Activated CD8-positive, alpha-beta memory T cell treated with anti-CD3 and anti-CD28 coated beads for 24 hours (primary cell): Measurements from ENCODE around the gene PIK3CG.

ENCODE experiments used
- DNase-seq: peaks from one replicate; pipeline ENCODE4 v3.0.0-alpha.2; 2020

The PIK3CG gene

DNA sequence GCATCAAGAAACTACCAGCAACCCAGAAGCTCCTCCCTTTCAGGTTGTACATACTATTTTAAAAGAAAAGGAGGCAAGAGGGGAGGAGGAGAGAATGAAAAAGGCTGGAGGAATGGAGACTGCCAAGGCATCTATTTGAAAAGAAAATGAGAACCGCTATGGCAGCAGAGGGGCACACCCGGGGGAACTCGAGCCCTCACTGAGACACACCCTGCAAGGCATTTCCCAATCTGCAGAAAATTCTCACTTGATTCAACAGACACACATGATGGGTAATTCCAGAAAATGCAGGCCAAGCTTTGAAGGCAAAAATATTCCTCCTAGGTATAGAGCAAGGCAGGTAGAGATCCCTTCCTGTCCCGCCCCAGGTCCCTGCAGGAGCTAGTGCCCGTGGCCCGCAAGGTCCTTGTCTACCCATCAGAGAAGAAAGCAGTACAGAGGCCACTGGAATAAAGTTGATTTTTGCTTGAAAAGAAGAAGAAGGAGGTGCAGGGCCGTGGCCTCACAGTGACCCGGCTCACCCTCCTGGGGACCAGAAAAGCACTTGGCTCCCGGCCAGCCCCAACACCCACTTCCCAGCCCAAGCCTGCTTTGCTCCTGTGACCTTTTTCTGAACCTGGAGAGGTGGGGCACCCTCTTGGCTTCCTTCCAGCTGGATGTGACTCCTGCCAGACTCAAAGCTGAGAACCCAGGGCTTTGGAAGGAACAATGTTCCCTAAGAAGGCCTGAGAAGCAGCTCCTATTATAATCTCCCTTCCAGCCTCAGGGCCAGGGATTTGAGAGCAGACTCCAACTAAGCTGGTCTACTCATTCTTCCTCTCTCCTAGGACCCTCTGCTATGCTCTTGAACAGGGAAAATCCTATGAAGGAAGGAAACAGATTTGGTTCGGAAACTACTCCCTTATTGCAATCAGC, 6.2 kb upstream of the PIK3CG start:
- no peak for DNase-seq

DNA sequence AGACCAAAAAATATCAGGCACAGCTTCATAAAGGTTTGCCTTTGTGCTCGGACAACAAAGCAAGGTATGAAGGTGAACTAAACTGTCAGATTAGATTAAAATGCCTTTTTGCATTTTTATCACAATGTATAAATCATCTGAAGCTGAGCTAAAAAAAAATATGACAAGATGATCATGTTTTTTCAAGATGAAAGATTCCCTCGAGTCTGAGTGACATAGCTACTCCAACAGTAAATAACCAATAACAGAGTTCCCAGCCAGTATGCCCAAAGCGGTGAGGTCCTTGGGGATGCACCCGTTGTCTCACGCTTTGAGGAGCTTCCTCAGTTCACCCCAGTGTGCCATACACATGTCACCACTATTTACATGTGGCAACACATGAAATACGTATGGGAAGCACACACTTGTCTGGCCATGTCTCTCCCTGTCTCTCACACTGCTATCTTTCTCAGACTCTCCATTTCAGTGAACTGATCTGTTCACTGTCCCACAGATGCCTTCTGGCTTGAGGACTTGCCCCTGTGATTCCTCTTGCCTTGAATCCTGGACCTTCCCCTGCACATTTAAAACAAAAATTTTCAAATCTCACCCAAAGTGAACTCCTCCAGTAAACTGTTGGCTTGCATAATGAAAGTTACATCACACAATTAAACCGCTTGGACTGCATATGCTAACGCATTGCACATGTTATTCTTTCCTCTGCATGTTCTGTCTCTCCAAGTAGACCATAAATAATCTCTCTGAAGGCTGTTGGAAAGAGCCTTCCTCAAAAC, 2.6 kb upstream of the PIK3CG start:
- DNase-seq: no peak

DNA sequence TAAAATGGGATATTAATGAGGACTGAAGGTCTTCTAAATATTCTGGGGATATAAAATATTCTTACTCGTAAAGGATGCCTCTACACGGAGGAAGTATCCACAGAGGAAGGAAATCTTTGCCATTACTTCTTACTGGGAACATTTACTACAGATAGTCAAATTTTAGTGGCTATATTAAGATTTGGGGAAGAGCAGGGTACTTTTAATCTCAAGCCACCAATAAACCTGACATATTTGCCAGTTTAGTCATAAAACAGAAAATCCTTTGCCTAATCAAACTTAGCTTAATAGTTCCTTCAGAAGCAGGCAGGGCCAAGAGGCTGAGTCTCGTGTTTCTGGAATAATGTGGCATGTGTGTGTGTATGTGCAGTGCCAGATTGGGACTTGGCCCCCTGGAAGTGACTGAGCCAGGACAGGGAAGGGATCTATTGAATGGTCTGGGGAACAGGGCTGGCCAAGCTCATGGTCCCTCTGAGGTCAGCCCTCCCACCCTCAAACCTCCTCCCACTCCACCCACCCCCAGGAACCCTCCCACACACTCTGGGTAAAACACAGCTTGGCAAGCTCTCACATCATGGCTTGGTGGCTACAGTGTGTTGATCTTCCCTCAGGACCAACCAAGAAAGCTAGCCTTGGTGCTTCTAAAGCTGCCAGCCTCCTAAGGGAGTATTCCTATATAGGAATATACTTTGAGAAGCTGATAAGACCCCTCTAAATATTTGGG, 1.6 kb upstream of the PIK3CG start:
- no peak for DNase-seq

DNA sequence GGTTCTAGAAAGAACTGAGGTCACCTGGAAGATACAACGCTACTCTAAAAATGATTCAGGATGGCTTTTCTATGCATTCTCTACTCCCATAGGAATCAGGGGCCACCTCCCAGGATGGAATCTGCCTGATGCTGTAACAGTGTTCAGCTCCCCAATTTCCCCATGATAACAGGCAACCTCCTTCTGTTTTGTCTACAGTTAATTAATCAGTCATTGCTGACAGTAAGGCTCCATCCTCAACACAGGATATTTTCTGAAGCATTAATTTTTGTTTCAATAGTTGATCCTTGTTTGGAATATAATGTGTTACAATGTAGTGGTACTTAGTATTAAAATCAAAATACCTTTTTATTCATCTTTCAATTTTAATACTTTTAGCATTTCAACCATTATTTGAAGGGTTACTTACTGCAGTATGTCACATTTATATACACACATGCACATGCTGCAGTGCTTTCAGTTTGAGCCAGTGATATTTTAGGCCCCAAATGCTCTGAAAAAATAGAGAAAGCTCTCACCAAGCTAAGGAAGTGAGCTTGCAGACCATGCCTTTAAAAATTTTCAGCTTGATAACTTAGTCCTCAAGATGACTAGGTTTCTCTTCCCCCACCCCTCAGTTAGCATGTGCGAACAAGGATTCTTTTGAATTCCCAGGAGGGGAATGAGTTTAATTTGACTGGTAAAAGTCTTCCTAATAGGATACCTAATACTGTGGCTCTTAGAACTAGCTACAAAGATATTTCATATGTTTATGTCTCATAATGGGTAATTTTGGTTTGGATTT, 592 bp upstream of the PIK3CG start:
- no peak for DNase-seq

- DNase-seq: no peak
Measured at GRCh38 chr7:106866298-106867281, 1.5 kb downstream of the PIK3CG start.

DNA sequence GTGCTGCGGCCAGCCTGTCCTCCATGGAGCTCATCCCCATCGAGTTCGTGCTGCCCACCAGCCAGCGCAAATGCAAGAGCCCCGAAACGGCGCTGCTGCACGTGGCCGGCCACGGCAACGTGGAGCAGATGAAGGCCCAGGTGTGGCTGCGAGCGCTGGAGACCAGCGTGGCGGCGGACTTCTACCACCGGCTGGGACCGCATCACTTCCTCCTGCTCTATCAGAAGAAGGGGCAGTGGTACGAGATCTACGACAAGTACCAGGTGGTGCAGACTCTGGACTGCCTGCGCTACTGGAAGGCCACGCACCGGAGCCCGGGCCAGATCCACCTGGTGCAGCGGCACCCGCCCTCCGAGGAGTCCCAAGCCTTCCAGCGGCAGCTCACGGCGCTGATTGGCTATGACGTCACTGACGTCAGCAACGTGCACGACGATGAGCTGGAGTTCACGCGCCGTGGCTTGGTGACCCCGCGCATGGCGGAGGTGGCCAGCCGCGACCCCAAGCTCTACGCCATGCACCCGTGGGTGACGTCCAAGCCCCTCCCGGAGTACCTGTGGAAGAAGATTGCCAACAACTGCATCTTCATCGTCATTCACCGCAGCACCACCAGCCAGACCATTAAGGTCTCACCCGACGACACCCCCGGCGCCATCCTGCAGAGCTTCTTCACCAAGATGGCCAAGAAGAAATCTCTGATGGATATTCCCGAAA, 2.7 kb downstream of the PIK3CG start:
- no peak for DNase-seq

DNA sequence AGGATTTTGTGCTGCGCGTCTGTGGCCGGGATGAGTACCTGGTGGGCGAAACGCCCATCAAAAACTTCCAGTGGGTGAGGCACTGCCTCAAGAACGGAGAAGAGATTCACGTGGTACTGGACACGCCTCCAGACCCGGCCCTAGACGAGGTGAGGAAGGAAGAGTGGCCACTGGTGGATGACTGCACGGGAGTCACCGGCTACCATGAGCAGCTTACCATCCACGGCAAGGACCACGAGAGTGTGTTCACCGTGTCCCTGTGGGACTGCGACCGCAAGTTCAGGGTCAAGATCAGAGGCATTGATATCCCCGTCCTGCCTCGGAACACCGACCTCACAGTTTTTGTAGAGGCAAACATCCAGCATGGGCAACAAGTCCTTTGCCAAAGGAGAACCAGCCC, 3.3 kb downstream of the PIK3CG start:
- no peak for DNase-seq

DNA sequence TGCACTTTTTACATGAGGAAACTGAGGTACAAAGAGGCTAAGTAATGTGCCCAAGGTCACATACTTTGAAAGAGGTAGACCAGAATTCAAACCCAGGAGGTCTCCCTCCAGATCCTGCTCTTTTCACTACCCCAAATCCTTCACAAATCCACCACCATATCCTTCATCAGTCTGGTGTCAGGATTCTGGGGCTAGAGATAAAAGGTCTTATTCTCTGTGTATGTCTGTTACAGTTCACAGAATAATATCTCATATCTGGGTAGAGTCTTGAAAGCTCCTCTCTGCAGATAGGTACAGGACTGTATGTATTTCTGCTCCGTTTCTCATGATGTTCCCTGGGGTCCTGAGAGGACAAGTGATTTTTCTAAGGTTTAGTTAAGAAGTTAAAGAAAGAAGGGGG, 4.9 kb downstream of the PIK3CG start:
- DNase-seq: no peak

DNA sequence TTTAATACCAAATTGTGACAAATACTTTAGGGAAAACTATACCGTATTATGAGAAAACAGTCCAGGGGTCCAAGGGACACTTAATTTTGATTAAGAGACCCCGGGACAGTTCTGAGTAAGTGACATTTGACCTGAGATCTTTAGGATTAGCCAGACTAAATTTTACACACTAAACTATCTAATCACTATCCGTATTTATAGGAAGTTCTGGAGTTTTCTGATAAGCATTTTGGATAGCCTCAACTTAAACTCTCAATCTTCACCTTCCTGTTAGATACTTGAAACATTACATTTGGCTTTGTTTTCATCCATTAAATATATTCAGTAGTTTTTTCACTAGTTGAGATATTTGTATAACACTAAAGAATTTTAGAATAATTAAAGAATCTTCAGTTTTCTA, 5.4 kb downstream of the PIK3CG start:
- no peak for DNase-seq

DNA sequence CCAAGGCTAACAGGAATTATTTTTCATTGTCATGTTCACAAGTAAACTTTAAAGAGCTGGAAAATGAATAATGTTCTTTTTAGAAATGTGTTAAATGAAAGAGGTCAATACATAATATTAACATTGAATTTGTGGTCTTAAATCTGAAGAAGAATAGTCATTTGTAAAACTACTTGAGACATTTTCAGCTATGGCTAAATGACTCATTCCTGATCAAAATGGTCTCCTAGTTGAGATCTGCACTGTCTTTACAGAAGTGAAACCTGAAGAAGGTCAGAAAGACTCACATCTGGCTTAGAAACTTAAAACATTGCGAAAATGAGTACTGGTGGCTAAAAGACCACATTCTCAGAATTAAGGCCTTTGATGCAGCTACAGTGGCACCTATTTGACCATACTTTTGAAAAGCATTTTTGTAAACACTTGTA, 5.9 kb downstream of the PIK3CG start:
- DNase-seq: no peak

- no peak for DNase-seq
Measured at GRCh38 chr7:106871793-106872571, 6.9 kb downstream of the PIK3CG start.

DNA sequence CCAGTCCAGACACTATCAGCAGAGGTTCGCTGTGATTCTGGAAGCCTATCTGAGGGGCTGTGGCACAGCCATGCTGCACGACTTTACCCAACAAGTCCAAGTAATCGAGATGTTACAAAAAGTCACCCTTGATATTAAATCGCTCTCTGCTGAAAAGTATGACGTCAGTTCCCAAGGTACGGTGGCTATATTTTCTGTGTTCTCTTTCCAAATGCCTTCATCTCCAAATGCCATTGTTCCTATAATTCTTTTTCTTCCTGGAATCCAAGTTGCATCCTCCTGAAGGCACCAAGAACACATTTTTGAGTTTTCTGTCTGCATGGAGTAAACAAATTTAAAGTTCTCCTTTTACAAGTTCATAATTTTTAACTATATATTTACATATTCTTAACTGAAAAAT, 7.7 kb downstream of the PIK3CG start:
- no peak for DNase-seq

DNA sequence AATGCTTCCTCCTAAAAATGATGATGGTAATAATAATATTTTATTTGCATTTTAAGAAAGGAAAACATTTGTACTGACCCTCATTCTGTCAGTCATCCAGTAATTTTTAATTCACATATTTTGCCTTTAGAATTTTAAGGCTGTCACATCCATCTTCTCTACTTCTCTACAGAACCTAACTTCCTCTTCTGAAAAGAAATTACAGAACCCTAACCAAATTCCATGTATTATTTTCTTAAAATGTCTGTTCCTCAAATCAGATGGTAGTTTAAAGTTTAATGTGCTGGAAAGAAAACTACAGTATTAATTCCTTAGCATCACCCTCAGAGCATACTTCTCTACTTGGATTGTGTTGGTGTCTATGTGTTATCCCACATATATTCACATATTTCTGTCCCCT, 9.0 kb downstream of the PIK3CG start:
- no peak for DNase-seq

DNA sequence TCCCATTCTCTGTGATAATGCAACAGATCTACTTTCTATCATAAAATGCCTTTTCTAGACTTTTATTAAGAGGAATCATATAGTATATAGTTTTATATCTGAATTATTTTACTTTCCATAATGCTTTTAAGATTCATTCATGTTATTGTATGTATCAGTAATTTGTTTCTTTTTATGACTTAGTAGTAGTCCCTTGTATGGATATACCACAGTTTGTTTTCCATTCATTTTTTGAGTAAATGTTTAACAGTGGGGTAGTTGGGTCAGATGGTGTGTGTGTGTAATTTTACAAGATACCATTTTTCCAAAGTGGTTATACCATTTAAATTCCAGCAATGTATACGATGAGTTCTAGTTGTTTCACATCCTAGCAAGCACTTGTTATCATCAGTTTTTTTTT, 10.4 kb downstream of the PIK3CG start:
- no peak for DNase-seq

GRCh38 chr7:106878748-106879439, 13.8 kb downstream of the PIK3CG start:
- DNase-seq: no peak

GRCh38 chr7:106881984-106882383, 16.9 kb downstream of the PIK3CG start:
- DNase-seq: no peak

DNA sequence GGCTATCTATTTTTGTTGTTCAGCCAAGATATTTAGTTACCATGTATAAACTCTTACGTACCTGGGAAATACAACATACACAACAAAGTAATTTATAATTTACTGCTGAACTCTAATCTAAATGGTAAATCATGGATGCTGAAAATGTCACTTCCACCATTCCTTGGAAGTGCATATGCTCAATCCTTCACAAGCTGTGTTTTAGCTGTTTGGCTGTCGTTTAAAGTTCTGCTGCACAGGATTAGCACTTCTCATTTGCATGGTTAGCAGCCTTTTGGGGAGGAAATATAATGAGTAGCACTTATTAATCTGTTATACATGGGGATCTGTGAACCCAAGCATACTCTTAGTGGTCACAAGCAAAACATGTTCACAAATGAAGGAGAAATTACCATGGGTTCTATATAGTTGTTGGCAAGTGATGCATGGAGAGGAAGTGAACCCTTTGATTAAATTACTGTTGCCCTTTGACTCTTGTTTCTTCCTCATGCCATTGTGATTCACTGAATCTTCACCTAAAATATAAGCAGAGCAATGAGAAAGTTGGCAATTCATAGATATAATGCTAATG, 18.5 kb downstream of the PIK3CG start:
- DNase-seq: no peak

GRCh38 chr7:106885652-106886051, 20.6 kb downstream of the PIK3CG start:
- DNase-seq: no peak

- DNase-seq: no peak
Measured at GRCh38 chr7:106887421-106887820, 22.3 kb downstream of the PIK3CG start.
